ENCODE measurements around the gene TEC. TPM values are rescaled to one million over a fixed set of nuclear protein-coding genes. Genes with fewer than 3 reads are reported as not detected.

TEC gene
- total RNA-seq, 1 experiment from 2014 or later = 4.5 TPM

DNA sequence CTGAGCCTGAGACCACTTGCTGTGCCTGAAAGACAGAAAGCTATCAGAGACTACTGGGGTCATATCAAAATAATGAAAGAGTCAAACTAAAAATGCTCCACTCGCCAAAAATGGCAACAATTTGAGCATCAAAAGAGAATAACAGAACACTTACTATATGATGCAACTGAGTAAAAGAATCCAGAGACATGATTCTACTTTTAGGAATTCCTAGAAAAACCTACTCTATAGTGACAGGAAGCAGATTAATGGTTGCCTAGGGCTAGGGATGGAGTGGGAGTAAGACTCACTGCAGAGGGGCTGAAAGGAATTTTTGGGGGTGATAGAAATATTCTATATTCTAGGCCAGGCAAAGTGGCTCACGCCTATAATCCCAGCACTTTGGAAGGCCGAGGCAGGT lies 42.3 kb upstream of the TEC start:
- ATAC-seq = no peak
- no peak overlapping the region for H3K4me3 ChIP-seq (replicated peaks in 1 of 2; ENCODE audit: low read depth in 1 of 2, low read length in 2 of 2)

More for the DNA sequence above, 42.3 kb upstream of the TEC start:
- TF ChIP-seq SP1 (IDR thresholded peaks at IDR 0.05; ENCODE audit: low read depth) (no peak), TCF7L2 (IDR thresholded peaks at IDR 0.05; ENCODE audit: borderline replicate concordance, extremely low read depth, insufficient read depth, insufficient read length) (no peak), YY1 (IDR thresholded peaks at IDR 0.05; ENCODE audit: extremely low read depth, insufficient replicate concordance, low read depth, low read length) (no peak), POLR2AphosphoS5 (IDR thresholded peaks at IDR 0.05; ENCODE audit: low read depth, low read length) (no peak), EGR1 (IDR thresholded peaks at IDR 0.05; ENCODE audit: low read depth) (no peak), REST (IDR thresholded peaks at IDR 0.05; ENCODE audit: low read depth) (no peak), POLR2A (IDR thresholded peaks at IDR 0.05; ENCODE audit: borderline replicate concordance, extremely low read depth, insufficient read depth, insufficient read length) (no peak), EZH2phosphoT487 (IDR thresholded peaks at IDR 0.05; ENCODE audit: borderline replicate concordance) (no peak), EZH2 (IDR thresholded peaks at IDR 0.05) (no peak)
- TF ChIP-seq, protein P1, sequence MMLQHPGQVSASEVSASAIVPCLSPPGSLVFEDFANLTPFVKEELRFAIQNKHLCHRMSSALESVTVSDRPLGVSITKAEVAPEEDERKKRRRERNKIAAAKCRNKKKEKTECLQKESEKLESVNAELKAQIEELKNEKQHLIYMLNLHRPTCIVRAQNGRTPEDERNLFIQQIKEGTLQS (IDR thresholded peaks at IDR 0.05) = no peak
- no peaks in the 10 kb centered on the region for H3K79me2 ChIP-seq (ENCODE audit: insufficient read depth, low read length)
- no peaks in the 10 kb centered on the region for H3K4me1 ChIP-seq (ENCODE audit: control insufficient read depth in 1 of 2, insufficient read depth in 2 of 2, low read length in 2 of 2)
- ChIA-PET RAD21 (ENCODE audit: low non-redundant PET in 1 of 2, low total read pairs in 2 of 2, uncharacterized antibody in 2 of 2, unreplicated experiment in 2 of 2) (no interaction called here), POLR2A (no interaction called here), CTCF (no interaction called here)
- no TSS peak for BruUV-seq (replicated peaks)
- intact Hi-C loops (cut with micrococcal nuclease) = no loop called here
- H3K9ac ChIP-seq (ENCODE audit: low read length) = no peak overlapping the region
- no peaks in the 10 kb centered on the region for H3K9me2 ChIP-seq (ENCODE audit: insufficient read depth)
- no peaks in the 10 kb centered on the region for H3K27me3 ChIP-seq (ENCODE audit: insufficient read depth, low read length)
- no peak for DNase-seq (ENCODE audit: low read depth, low spot score)
- no peak overlapping the region for H3K27ac ChIP-seq (ENCODE audit: low read depth, low read length)
- H3K4me2 ChIP-seq (ENCODE audit: low read length) = no peak overlapping the region
- H4K20me1 ChIP-seq (ENCODE audit: insufficient read depth) = no peaks in the 10 kb centered on the region
- no peaks in the 10 kb centered on the region for H3K36me3 ChIP-seq (ENCODE audit: control insufficient read depth in 1 of 2, insufficient read depth in 2 of 2, low read length in 2 of 2)
- no peak overlapping the region for H2AFZ ChIP-seq (ENCODE audit: low read depth, low read length, poor library complexity, severe bottlenecking)
- H3K9me3 ChIP-seq (ENCODE audit: control insufficient read depth in 1 of 2, insufficient read depth in 1 of 2, low read depth in 1 of 2, low read length in 2 of 2) = no peaks in the 10 kb centered on the region
